ENCODE results near the gene CUL1. TPM values are rescaled to one million over a fixed set of nuclear protein-coding genes. Genes with fewer than 3 reads are reported as not detected.

Gene CUL1
- total RNA-seq, 1 experiment from 2014 or later, result 43.6 TPM

DNA sequence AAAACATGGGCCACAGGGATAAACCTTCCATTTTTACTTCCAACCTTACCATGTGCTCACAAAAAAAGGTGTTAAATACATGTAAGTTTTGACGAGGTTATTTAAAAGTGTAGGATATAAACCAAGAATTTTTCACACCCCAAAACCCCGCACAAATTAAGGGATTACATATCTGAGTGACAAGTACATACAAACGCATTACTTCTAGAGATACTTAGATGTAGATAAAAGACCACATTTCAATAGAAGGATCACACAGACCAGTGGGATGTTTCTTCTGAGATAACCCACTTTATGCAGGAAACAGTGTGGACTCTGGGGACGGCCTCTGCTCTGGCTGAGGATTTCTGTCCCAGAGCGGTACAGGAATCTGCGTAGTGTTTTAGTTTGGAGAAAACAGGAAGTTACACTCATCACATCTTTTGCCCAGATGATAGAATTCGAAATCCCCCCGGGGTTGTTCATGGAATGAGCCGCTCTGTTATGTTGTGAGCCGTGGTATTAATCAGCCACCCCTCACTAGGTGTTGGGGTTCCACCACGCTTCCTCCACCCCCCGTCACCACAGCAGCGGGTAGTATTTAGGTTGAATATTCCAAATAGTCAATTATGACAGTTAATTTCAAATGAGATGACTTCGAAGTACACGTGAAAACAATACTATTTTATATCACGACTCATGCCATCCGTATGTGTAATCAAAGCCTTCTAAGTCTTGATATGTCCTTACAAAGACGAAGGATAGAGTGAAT is 1.3 kb upstream of the CUL1 start:
- Histone ChIP-seq H3K9me2 (replicated peaks; ENCODE audit: low read length) (no peaks in the 10 kb centered on the region), H3K4me3 (ENCODE audit: low read length) (peak overlapping the region; percentile 81), H4K20me1 (ENCODE audit: low read length) (peaks cover 24% of the 10 kb centered on the region), H3K27me3 (ENCODE audit: low read length) (no peaks in the 10 kb centered on the region), H2AFZ (ENCODE audit: low read length) (peak overlapping the region; percentile 87), H3K4me1 (ENCODE audit: insufficient read depth, low read length) (peaks cover 24% of the 10 kb centered on the region), H3K36me3 (ENCODE audit: low read depth, low read length) (no peaks in the 10 kb centered on the region), H3K27ac (ENCODE audit: low read length) (no peak overlapping the region), H3K79me2 (ENCODE audit: low read length) (peaks cover 49% of the 10 kb centered on the region), H3K9me3 (ENCODE audit: low read length) (no peaks in the 10 kb centered on the region), H3K9ac (ENCODE audit: low read length) (peak overlapping the region; percentile 95), H3K4me2 (ENCODE audit: low read length) (peak overlapping the region; percentile 80), H3F3A (ENCODE audit: low read length, unreplicated experiment) (no peaks in the 10 kb centered on the region)
- intact Hi-C loops (cut with micrococcal nuclease), result loop anchor here (2.0 to 5.0 kb wide), 2 partner anchors 45 to 123 kb away; no protein-coding TSS in a partner anchor
- TSS peak; percentile 73 for BruUV-seq (replicated peaks)
- DNase-seq (no peak), ATAC-seq (no peak)
- CTCF ChIA-PET, result no interaction called here
- POLR2A ChIA-PET (ENCODE audit: unreplicated experiment), result no interaction called here
- TF ChIP-seq, protein P1, sequence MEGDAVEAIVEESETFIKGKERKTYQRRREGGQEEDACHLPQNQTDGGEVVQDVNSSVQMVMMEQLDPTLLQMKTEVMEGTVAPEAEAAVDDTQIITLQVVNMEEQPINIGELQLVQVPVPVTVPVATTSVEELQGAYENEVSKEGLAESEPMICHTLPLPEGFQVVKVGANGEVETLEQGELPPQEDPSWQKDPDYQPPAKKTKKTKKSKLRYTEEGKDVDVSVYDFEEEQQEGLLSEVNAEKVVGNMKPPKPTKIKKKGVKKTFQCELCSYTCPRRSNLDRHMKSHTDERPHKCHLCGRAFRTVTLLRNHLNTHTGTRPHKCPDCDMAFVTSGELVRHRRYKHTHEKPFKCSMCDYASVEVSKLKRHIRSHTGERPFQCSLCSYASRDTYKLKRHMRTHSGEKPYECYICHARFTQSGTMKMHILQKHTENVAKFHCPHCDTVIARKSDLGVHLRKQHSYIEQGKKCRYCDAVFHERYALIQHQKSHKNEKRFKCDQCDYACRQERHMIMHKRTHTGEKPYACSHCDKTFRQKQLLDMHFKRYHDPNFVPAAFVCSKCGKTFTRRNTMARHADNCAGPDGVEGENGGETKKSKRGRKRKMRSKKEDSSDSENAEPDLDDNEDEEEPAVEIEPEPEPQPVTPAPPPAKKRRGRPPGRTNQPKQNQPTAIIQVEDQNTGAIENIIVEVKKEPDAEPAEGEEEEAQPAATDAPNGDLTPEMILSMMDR (conservative IDR thresholded peaks at IDR 0.05; ENCODE audit: low read depth, low read length), result no peak
- TF ChIP-seq EZH2phosphoT487 (IDR thresholded peaks at IDR 0.05; ENCODE audit: borderline replicate concordance, low read length) (no peak), EZH2 (IDR thresholded peaks at IDR 0.05; ENCODE audit: low read length, unreplicated experiment) (no peak)

DNA sequence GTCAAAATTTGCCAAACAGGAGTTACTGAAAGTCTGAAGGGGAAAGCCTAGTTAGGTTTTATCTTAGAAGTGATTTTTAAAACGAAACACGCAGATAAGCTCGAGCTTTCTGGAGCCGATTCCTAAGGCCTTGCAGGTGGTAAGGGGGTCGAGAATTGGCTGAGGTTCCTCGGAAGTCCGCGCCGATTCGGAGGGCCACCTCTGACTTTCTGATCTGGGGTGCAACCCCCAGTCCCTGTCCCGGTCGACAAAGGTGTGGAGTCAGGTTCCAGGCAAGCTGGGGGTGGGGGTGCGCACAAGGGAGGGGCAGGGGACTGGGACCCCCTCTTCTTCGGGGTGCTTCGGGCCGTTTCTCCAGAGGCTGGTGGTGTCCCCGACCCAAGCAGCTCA is 701 bp upstream of the CUL1 start:
- Histone ChIP-seq H3K4me1 (ENCODE audit: insufficient read depth, low read length) (peaks cover 30% of the 10 kb centered on the region), H3K4me2 (ENCODE audit: low read length) (peak overlapping the region; percentile 80), H3F3A (ENCODE audit: low read length, unreplicated experiment) (no peaks in the 10 kb centered on the region), H3K27ac (ENCODE audit: low read length) (peak overlapping the region; percentile 65), H4K20me1 (ENCODE audit: low read length) (peaks cover 30% of the 10 kb centered on the region), H3K4me3 (ENCODE audit: low read length) (peak overlapping the region; percentile 81), H3K9me2 (replicated peaks; ENCODE audit: low read length) (no peaks in the 10 kb centered on the region), H3K9ac (ENCODE audit: low read length) (peak overlapping the region; percentile 95), H3K27me3 (ENCODE audit: low read length) (no peaks in the 10 kb centered on the region), H2AFZ (ENCODE audit: low read length) (peak overlapping the region; percentile 87), H3K36me3 (ENCODE audit: low read depth, low read length) (no peaks in the 10 kb centered on the region), H3K79me2 (ENCODE audit: low read length) (peaks cover 55% of the 10 kb centered on the region), H3K9me3 (ENCODE audit: low read length) (no peaks in the 10 kb centered on the region)
- intact Hi-C loops (cut with micrococcal nuclease), result loop anchor here (2.0 to 5.0 kb wide), 2 partner anchors 46 to 123 kb away; no protein-coding TSS in a partner anchor
- no peak for ATAC-seq
- ChIA-PET CTCF (interaction anchor here (0.7 to 1.2 kb wide), 2 partner anchors 122 to 266 kb away, joined by 4 to 14 read pairs; no protein-coding TSS in a partner anchor), POLR2A (ENCODE audit: unreplicated experiment) (interaction anchor here (0.7 kb wide), 2 partner anchors 265 to 308 kb away, joined by 12 to 16 read pairs; no protein-coding TSS in a partner anchor)
- BruUV-seq (replicated peaks), result no TSS peak
- peak; percentile 12 for DNase-seq
- TF ChIP-seq EZH2phosphoT487 (IDR thresholded peaks at IDR 0.05; ENCODE audit: borderline replicate concordance, low read length) (no peak), EZH2 (IDR thresholded peaks at IDR 0.05; ENCODE audit: low read length, unreplicated experiment) (no peak)
- TF ChIP-seq, protein P1 (conservative IDR thresholded peaks at IDR 0.05; ENCODE audit: low read depth, low read length), result no peak

Data from PC-3 (cell line).